Right renal cortex interstitium (tissue), 3 donors: Measurements from ENCODE around the gene PCDH1. TPM values are rescaled to one million over a fixed set of nuclear protein-coding genes. Genes with fewer than 3 reads are reported as not detected.
"Not testable (repeated sequence)": the region's sequence is repeated elsewhere in the genome, so short reads cannot be mapped to it uniquely, and the experiment has no call there.

Experiments
- DNase-seq, 3 donors: peaks; one replicate each; pipeline ENCODE4 v3.0.0-alpha.2; 2013; ENCODE audit warnings: low read depth in 3 of 3, low spot score in 2 of 3
- polyA plus RNA-seq, 3 donors: library from polyadenylated mRNA; unstranded; fragments of 120-200 nt; gene quantifications; one replicate each; pipeline ENCODE4 v1.2.1, GENCODE V29; 2013; ENCODE audit not compliant: insufficient read length in 3 of 3

The PCDH1 gene
- polyA plus RNA-seq, 3 donors, result 26.6 to 27.6 (median 26.6) TPM

GRCh38 chr5:141840280-141840812 lies 37.9 kb downstream of the PCDH1 start:
- no peak for DNase-seq

GRCh38 chr5:141839015-141839513 lies 39.1 kb downstream of the PCDH1 start:
- DNase-seq, result no peak

GRCh38 chr5:141838326-141839014 lies 39.7 kb downstream of the PCDH1 start:
- DNase-seq, result no peak

- DNase-seq, result no peak
These were observed 42.1 kb downstream of the PCDH1 start for GRCh38 chr5:141835928-141836670.

- DNase-seq, result no peak
These were observed 43.9 kb downstream of the PCDH1 start for GRCh38 chr5:141834331-141834730.

- no peak for DNase-seq
These were observed 46.1 kb downstream of the PCDH1 start for GRCh38 chr5:141832131-141832530.

- DNase-seq, result no peak
These were observed 50.0 kb downstream of the PCDH1 start for GRCh38 chr5:141828162-141828561.

GRCh38 chr5:141826674-141827073 lies 51.5 kb downstream of the PCDH1 start:
- no peak for DNase-seq

- DNase-seq, result no peak
These were observed 52.2 kb downstream of the PCDH1 start for GRCh38 chr5:141825791-141826560.

GRCh38 chr5:141825241-141825671 lies 53.0 kb downstream of the PCDH1 start:
- no peak for DNase-seq

GRCh38 chr5:141824717-141825116 lies 53.5 kb downstream of the PCDH1 start:
- DNase-seq, result no peak

GRCh38 chr5:141823056-141823455 lies 55.2 kb downstream of the PCDH1 start:
- DNase-seq, result no peak

- DNase-seq, result no peak
These were observed 56.1 kb downstream of the PCDH1 start for GRCh38 chr5:141822144-141822543.

GRCh38 chr5:141821430-141821925 lies 56.7 kb downstream of the PCDH1 start:
- no peak for DNase-seq

GRCh38 chr5:141820686-141821085 lies 57.5 kb downstream of the PCDH1 start:
- DNase-seq, result not testable (repeated sequence)

- DNase-seq, result no peak
These were observed 60.6 kb downstream of the PCDH1 start for GRCh38 chr5:141817631-141818030.

- DNase-seq, result no peak
These were observed 61.4 kb downstream of the PCDH1 start for GRCh38 chr5:141816598-141817399.

GRCh38 chr5:141815796-141816180 lies 62.4 kb downstream of the PCDH1 start:
- no peak for DNase-seq

- no peak for DNase-seq
These were observed 63.0 kb downstream of the PCDH1 start for GRCh38 chr5:141815051-141815795.
